IPS-18a (cell line): ENCODE data around the gene KLHL13.
"Not testable (repeated sequence)": the region's sequence is repeated elsewhere in the genome, so short reads cannot be mapped to it uniquely, and the experiment has no call there.

Source experiments
- H3K27ac ChIP-seq: one replicate; pipeline ENCODE4 v1.5.1; 2013; ENCODE audit warnings: low read length
- H3K27me3 ChIP-seq: one replicate; pipeline ENCODE4 v1.6.1; 2013; ENCODE audit warnings: mild to moderate bottlenecking, low read length; ENCODE audit not compliant: control insufficient read depth, insufficient read depth
- H3K36me3 ChIP-seq: one replicate; pipeline ENCODE4 v1.6.1; 2013; ENCODE audit warnings: low read depth, low read length; ENCODE audit not compliant: control insufficient read depth
- H3K4me1 ChIP-seq: one replicate; pipeline ENCODE4 v1.6.1; 2013; ENCODE audit warnings: low read depth, low read length; ENCODE audit not compliant: control insufficient read depth
- H3K4me3 ChIP-seq: one replicate; pipeline ENCODE4 v1.5.1; 2013; ENCODE audit warnings: low read length
- H3K9ac ChIP-seq: one replicate; pipeline ENCODE4 v1.6.1; 2013; ENCODE audit warnings: mild to moderate bottlenecking, low read length, moderate library complexity
- H3K9me3 ChIP-seq: one replicate; pipeline ENCODE4 v1.6.1; 2013; ENCODE audit warnings: low read depth, low read length; ENCODE audit not compliant: control insufficient read depth

KLHL13 gene

GRCh38 chrX:118022753-118023152 lies 93.9 kb downstream of the KLHL13 start:
- Histone ChIP-seq H3K9ac (no peak overlapping the region), H3K27me3 (no peaks in the 10 kb centered on the region), H3K4me3 (no peak overlapping the region), H3K4me1 (no peaks in the 10 kb centered on the region), H3K27ac (no peak overlapping the region), H3K9me3 (peaks cover 20% of the 10 kb centered on the region), H3K36me3 (no peaks in the 10 kb centered on the region)

- Histone ChIP-seq H3K36me3 (no peaks in the 10 kb centered on the region), H3K9me3 (peaks cover 9% of the 10 kb centered on the region), H3K9ac (no peak overlapping the region), H3K27ac (no peak overlapping the region), H3K27me3 (no peaks in the 10 kb centered on the region), H3K4me1 (no peaks in the 10 kb centered on the region), H3K4me3 (no peak overlapping the region)
Measured at GRCh38 chrX:118016422-118016821, 100.2 kb downstream of the KLHL13 start.

GRCh38 chrX:118002417-118002816 lies 114.2 kb downstream of the KLHL13 start:
- not testable (repeated sequence) for H3K4me1 ChIP-seq, H3K27me3 ChIP-seq, H3K36me3 ChIP-seq, H3K9ac ChIP-seq, H3K4me3 ChIP-seq, H3K27ac ChIP-seq
- peaks cover 26% of the 10 kb centered on the region for H3K9me3 ChIP-seq

- no peak overlapping the region for H3K4me3 ChIP-seq
- no peak overlapping the region for H3K27ac ChIP-seq
- H3K27me3 ChIP-seq, result no peaks in the 10 kb centered on the region
Measured at GRCh38 chrX:118000518-118000917, 116.1 kb downstream of the KLHL13 start.

GRCh38 chrX:117998171-117998570 lies 118.4 kb downstream of the KLHL13 start:
- Histone ChIP-seq H3K27ac (no peak overlapping the region), H3K4me3 (no peak overlapping the region), H3K27me3 (no peaks in the 10 kb centered on the region), H3K36me3 (no peaks in the 10 kb centered on the region), H3K9me3 (peaks cover 20% of the 10 kb centered on the region), H3K9ac (no peak overlapping the region), H3K4me1 (no peaks in the 10 kb centered on the region)

More at GRCh38 chrX:118000518-118000917, 116.1 kb downstream of the KLHL13 start:
- peaks cover 25% of the 10 kb centered on the region for H3K9me3 ChIP-seq
- no peaks in the 10 kb centered on the region for H3K36me3 ChIP-seq
- no peak overlapping the region for H3K9ac ChIP-seq
- H3K4me1 ChIP-seq, result no peaks in the 10 kb centered on the region

- Histone ChIP-seq H3K4me1 (no peaks in the 10 kb centered on the region), H3K27ac (no peak overlapping the region), H3K9ac (no peak overlapping the region)
Measured at GRCh38 chrX:117996918-117997480, 119.6 kb downstream of the KLHL13 start.

GRCh38 chrX:117996408-117996807 lies 120.2 kb downstream of the KLHL13 start:
- Histone ChIP-seq H3K9ac (no peak overlapping the region), H3K4me3 (no peak overlapping the region), H3K27me3 (no peaks in the 10 kb centered on the region), H3K4me1 (no peaks in the 10 kb centered on the region), H3K36me3 (no peaks in the 10 kb centered on the region), H3K9me3 (peaks cover 19% of the 10 kb centered on the region), H3K27ac (no peak overlapping the region)

More at GRCh38 chrX:117996918-117997480, 119.6 kb downstream of the KLHL13 start:
- Histone ChIP-seq H3K36me3 (no peaks in the 10 kb centered on the region), H3K27me3 (no peaks in the 10 kb centered on the region), H3K9me3 (peaks cover 19% of the 10 kb centered on the region), H3K4me3 (no peak overlapping the region)

- Histone ChIP-seq H3K36me3 (no peaks in the 10 kb centered on the region), H3K27ac (no peak overlapping the region), H3K9me3 (peaks cover 19% of the 10 kb centered on the region), H3K4me1 (no peaks in the 10 kb centered on the region), H3K9ac (no peak overlapping the region), H3K4me3 (no peak overlapping the region), H3K27me3 (no peaks in the 10 kb centered on the region)
Measured at GRCh38 chrX:117995378-117995777, 121.2 kb downstream of the KLHL13 start.

- no peak overlapping the region for H3K27ac ChIP-seq
- peaks cover 10% of the 10 kb centered on the region for H3K9me3 ChIP-seq
- no peak overlapping the region for H3K4me3 ChIP-seq
- H3K27me3 ChIP-seq, result no peaks in the 10 kb centered on the region
- no peaks in the 10 kb centered on the region for H3K4me1 ChIP-seq
- H3K36me3 ChIP-seq, result no peaks in the 10 kb centered on the region
- H3K9ac ChIP-seq, result no peak overlapping the region
Measured at GRCh38 chrX:117992192-117992723, 124.4 kb downstream of the KLHL13 start.

- H3K27ac ChIP-seq, result no peak overlapping the region
- H3K4me3 ChIP-seq, result no peak overlapping the region
- no peaks in the 10 kb centered on the region for H3K4me1 ChIP-seq
- no peaks in the 10 kb centered on the region for H3K27me3 ChIP-seq
- H3K36me3 ChIP-seq, result no peaks in the 10 kb centered on the region
- peaks cover 10% of the 10 kb centered on the region for H3K9me3 ChIP-seq
- no peak overlapping the region for H3K9ac ChIP-seq
Measured at GRCh38 chrX:117990438-117990837, 126.2 kb downstream of the KLHL13 start.

- H3K36me3 ChIP-seq, result no peaks in the 10 kb centered on the region
- H3K4me1 ChIP-seq, result no peaks in the 10 kb centered on the region
- no peak overlapping the region for H3K9ac ChIP-seq
- no peak overlapping the region for H3K4me3 ChIP-seq
- H3K27ac ChIP-seq, result no peak overlapping the region
- H3K9me3 ChIP-seq, result peaks cover 9% of the 10 kb centered on the region
- no peaks in the 10 kb centered on the region for H3K27me3 ChIP-seq
Measured at GRCh38 chrX:117989512-117989911, 127.1 kb downstream of the KLHL13 start.

- Histone ChIP-seq H3K4me1 (no peaks in the 10 kb centered on the region), H3K9me3 (peaks cover 4% of the 10 kb centered on the region), H3K27me3 (no peaks in the 10 kb centered on the region), H3K36me3 (no peaks in the 10 kb centered on the region), H3K9ac (no peak overlapping the region), H3K4me3 (no peak overlapping the region), H3K27ac (no peak overlapping the region)
Measured at GRCh38 chrX:117987373-117987772, 129.2 kb downstream of the KLHL13 start.
